A549 (cell line): ENCODE data around the gene ZNF26. TPM values are rescaled to one million over a fixed set of nuclear protein-coding genes. Genes with fewer than 3 reads are reported as not detected.
"Not testable (repeated sequence)": the region's sequence is repeated elsewhere in the genome, so short reads cannot be mapped to it uniquely, and the experiment has no call there.

Source experiments
- ATAC-seq, 2 experiments: fragments of 200-7000 bp in 1 of 2; fragments of >200 bp in 1 of 2; cut with Nextera tagmentation in 1 of 2; cut with Tn5 transposase in 1 of 2; 3 replicates each; pipeline versions ENCODE4 v1.8.0 to v1.9.1; 2018 to 2020; ENCODE audit warnings: mild to moderate bottlenecking in 1 of 2, moderate library complexity in 1 of 2
- CTCF ChIA-PET: fragments of 300-600 bp; sonication (Branson Sonifier 250); formaldehyde crosslinking; extraction: SDS; loops from one replicate; lab custom pipeline; 2021; ENCODE audit warnings: antibody characterized with exemption, inconsistent platforms; lab: Yijun Ruan, JAX
- POLR2A ChIA-PET: fragments of 350-600 bp; formaldehyde crosslinking; extraction: SDS; loops from one replicate; lab custom pipeline; 2021; ENCODE audit warnings: antibody characterized with exemption, inconsistent platforms; lab: Yijun Ruan, JAX
- DNase-seq, 2 experiments: peaks; one replicate each; pipeline versions ENCODE4 v3.0.0 to v3.0.0-alpha.2; 2011 to 2016; ENCODE audit warnings: low read depth in 1 of 2, low spot score in 1 of 2
- FAIRE-seq: peaks from 2 replicates; lab custom pipeline; 2011; peaks lifted over from hg19 to GRCh38; lab: Jason Lieb, UNC
- H3K27ac ChIP-seq, 2 experiments: fragments of >200 bp; sonication (Bioruptor Twin); formaldehyde crosslinking; 3 replicates each; pipeline ENCODE4 v1.5.1; 2016 to 2017
- H3K4me1 ChIP-seq: fragments of >200 bp; sonication (Bioruptor Twin); formaldehyde crosslinking; 3 replicates; pipeline ENCODE4 v1.6.1; 2016
- H3K4me2 ChIP-seq: fragments of >200 bp; sonication (Bioruptor Twin); formaldehyde crosslinking; 3 replicates; pipeline ENCODE4 v1.6.1; 2016
- H3K4me3 ChIP-seq: fragments of >200 bp; sonication (Bioruptor Twin); formaldehyde crosslinking; 3 replicates; pipeline ENCODE4 v1.5.1; 2016
- H3K9me3 ChIP-seq: fragments of >200 bp; sonication (Bioruptor Twin); formaldehyde crosslinking; 3 replicates; pipeline ENCODE4 v1.6.1; 2016
- BCL3 ChIP-seq: fragments of >200 bp; sonication (Bioruptor Twin); formaldehyde crosslinking; IDR thresholded peaks from 3 replicates; pipeline ENCODE4 v1.6.1; 2016
- E2F6 ChIP-seq: IDR thresholded peaks from 2 replicates; pipeline ENCODE4 v1.6.1; 2012; ENCODE audit warnings: low read depth, borderline replicate concordance
- EP300 ChIP-seq, 2 experiments: fragments of >200 bp; sonication (Bioruptor Twin); formaldehyde crosslinking; IDR thresholded peaks; 2 replicates in 1 of 2; 3 replicates in 1 of 2; pipeline ENCODE4 v1.6.1; 2016 to 2017
- ESRRA ChIP-seq: fragments of 150-350 bp; IDR thresholded peaks from 2 replicates; pipeline ENCODE4 v1.6.1; 2014; ENCODE audit warnings: mild to moderate bottlenecking, low read length, borderline replicate concordance
- GATA3 ChIP-seq: IDR thresholded peaks from 2 replicates; pipeline ENCODE4 v1.6.1; 2012; ENCODE audit warnings: borderline replicate concordance
- HOXA7 ChIP-seq: fragments of 250-450 bp; sonication (Bioruptor Pico); IDR thresholded peaks from 2 replicates; pipeline ENCODE4 v1.5.0; 2020; ENCODE audit warnings: mild to moderate bottlenecking, moderate library complexity
- HOXB13 ChIP-seq: fragments of 250-450 bp; sonication (Bioruptor Pico); IDR thresholded peaks from 2 replicates; pipeline ENCODE4 v1.5.0; 2020; ENCODE audit warnings: low read depth, mild to moderate bottlenecking, moderate library complexity
- JUN ChIP-seq, 2 experiments: fragments of >200 bp; sonication (Bioruptor Twin); formaldehyde crosslinking; IDR thresholded peaks; 2 replicates in 1 of 2; 3 replicates in 1 of 2; pipeline ENCODE4 v1.6.1; 2016 to 2017
- MAFK ChIP-seq: fragments of 450-650 bp; IDR thresholded peaks from 2 replicates; pipeline ENCODE4 v1.6.1; 2014; ENCODE audit not compliant: partially characterized antibody
- MAX ChIP-seq: IDR thresholded peaks from 2 replicates; pipeline ENCODE4 v1.6.1; 2012
- MYC ChIP-seq: IDR thresholded peaks from 2 replicates; pipeline ENCODE4 v1.6.1; 2012; ENCODE audit warnings: mild to moderate bottlenecking, inconsistent platforms, low read length, improper control_type of control experiment, borderline replicate concordance
- PHF8 ChIP-seq: fragments of 200-600 bp; sonication (generic); IDR thresholded peaks from 2 replicates; pipeline ENCODE4 v1.6.1; 2016; ENCODE audit warnings: low read depth, mild to moderate bottlenecking, antibody characterized with exemption, moderate library complexity, borderline replicate concordance
- POLR2A ChIP-seq: IDR thresholded peaks from 2 replicates; pipeline ENCODE4 v1.6.1; 2012; ENCODE audit warnings: mild to moderate bottlenecking, low read length
- SREBF2 ChIP-seq: fragments of 450-650 bp; IDR thresholded peaks from 2 replicates; pipeline ENCODE4 v1.6.1; 2014; ENCODE audit warnings: mild to moderate bottlenecking, moderate library complexity
- ZFP36 ChIP-seq: fragments of 450-650 bp; IDR thresholded peaks from 2 replicates; pipeline ENCODE4 v1.6.1; 2014; ENCODE audit warnings: borderline replicate concordance; ENCODE audit not compliant: partially characterized antibody
- ZNF302 ChIP-seq: fragments of 250-450 bp; sonication (Bioruptor Pico); IDR thresholded peaks from 2 replicates; pipeline ENCODE4 v1.9.0; 2021; ENCODE audit warnings: inconsistent platforms, mild to moderate bottlenecking, moderate library complexity
- WGBS: methylation state at CpG from one replicate; pipeline ENCODE4 v1.1.6; 2017; ENCODE audit errors: missing lambda C conversion rate; 5-methylcytosine and 5-hydroxymethylcytosine counted together
- polyA minus RNA-seq: library from RNA; depleted of rRNA, polyadenylated mRNA; stranded (reverse); fragments of >200 nt; gene quantifications from 2 replicates; pipeline ENCODE4 v1.2.3, GENCODE V29; 2011; rRNA and poly(A)+ RNA removed
- polyA plus RNA-seq, 4 experiments: library from polyadenylated mRNA; depleted of rRNA in 3 of 4; stranded (reverse); fragments of >200 nt; fragmentation: RNase III in 1 of 4; extraction: RNeasy Plus Mini Kit Qiagen cat#74134 plus additional on column Dnase treatment in 1 of 4; gene quantifications; 2 replicates in 3 of 4; 3 replicates in 1 of 4; pipeline ENCODE4 v1.2.3, GENCODE V29; 2011 to 2017

The ZNF26 gene
- polyA plus RNA-seq (2011; rRNA removed) (10.1 and 11.3 TPM in 2 replicates), polyA plus RNA-seq (2017; fragmentation: RNase III; extraction: RNeasy Plus Mini Kit Qiagen cat#74134 plus additional on column Dnase treatment) (6.5 to 8.3 TPM (median 7.4 TPM) in 3 replicates), polyA minus RNA-seq (6.9 and 8.3 TPM in 2 replicates)
- 10.7 and 16.0 TPM in 2 replicates for polyA plus RNA-seq (2012; cell fraction: cytosol; rRNA removed)
- polyA plus RNA-seq (2012; cell fraction: nucleus; rRNA removed) = 26.9 and 34.9 TPM in 2 replicates

- POLR2A ChIA-PET = interaction anchor here (0.8 to 2.6 kb wide), 3 partner anchors 30 to 195 kb away, joined by 3 to 15 read pairs (median 6); partner anchors contain the start of genes ZNF268 and ZNF605
- peaks cover 83% of the 10 kb centered on the region for H3K9me3 ChIP-seq
- peak within 1 kb of the TSS; percentile 69 for H3K4me2 ChIP-seq
- TF ChIP-seq MYC (peak; percentile 80), MAX (peak; percentile 98), BCL3 (peak; percentile 67; the same call in 1 of the 3 replicates), PHF8 (peak; percentile 77), GATA3 (peak; percentile 37; the same call in 1 of the 2 replicates), HOXA7 (CRISPR knock-in tag) (no peak), EP300 (IDR thresholded peaks at IDR 0.05) (no peak), HOXB13 (CRISPR knock-in tag) (0 out of 2 replicates have a peak, but pooled peaks have one; percentile 25), ZNF302 (CRISPR knock-in tag) (no peak), E2F6 (peak; percentile 72; the same call in 1 of the 2 replicates), JUN (IDR thresholded peaks at IDR 0.05) (peak in 1 of 2 experiments; percentile 88; a peak in 4 of 5 replicates), POLR2A (peak; percentile 74), MAFK (no peak)
- DNase-seq (peak; percentile 90 to 96), ATAC-seq (peak; percentile 99), FAIRE-seq (peak; percentile 90)
- 6% methylated on average over 44 of the region's 76 CpGs for WGBS
- no peaks in the 10 kb centered on the region for H3K4me1 ChIP-seq
- CTCF ChIA-PET = interaction anchor here (0.7 to 1.7 kb wide), 2 partner anchors 10 to 99 kb away, joined by 3 to 5 read pairs; partner anchors contain the start of gene CHFR
- peak within 1 kb of the TSS; percentile 77 to 89 for H3K27ac ChIP-seq
- peak within 1 kb of the TSS; percentile 76 for H3K4me3 ChIP-seq
These were observed at the start of gene ZNF26 for GRCh38 chr12:132986001-132986884. Gene ZNF26 (plus strand): TSS chr12:132986367. CDS start chr12:132986841, 474 bp downstream.

GRCh38 chr12:132936921-132937320 is 49.2 kb upstream of the ZNF26 start:
- H3K4me3 ChIP-seq, FAIRE-seq, H3K27ac ChIP-seq, H3K4me1 ChIP-seq, DNase-seq, ATAC-seq, CTCF ChIA-PET, H3K4me2 ChIP-seq, POLR2A ChIA-PET: not testable (repeated sequence)
- 93% methylated on average over 8 of the region's 8 CpGs for WGBS
- peaks cover 73% of the 10 kb centered on the region for H3K9me3 ChIP-seq

GRCh38 chr12:132937476-132937875 is 48.7 kb upstream of the ZNF26 start:
- ATAC-seq (no peak), DNase-seq (peak in 1 of 2 experiments; percentile 31), FAIRE-seq (no peak)
- H3K4me3 ChIP-seq = no peak overlapping the region
- CTCF ChIA-PET = no interaction called here
- H3K27ac ChIP-seq = no peak overlapping the region
- no peaks in the 10 kb centered on the region for H3K4me1 ChIP-seq
- 93% methylated on average over 2 of the region's 2 CpGs for WGBS
- POLR2A ChIA-PET = no interaction called here
- H3K9me3 ChIP-seq = peaks cover 73% of the 10 kb centered on the region
- TF ChIP-seq ESRRA = no peak
- TF ChIP-seq POLR2A = no peak
- TF ChIP-seq ZFP36 = no peak
- no peak for TF ChIP-seq PHF8
- no peak for TF ChIP-seq SREBF2
- no peak for TF ChIP-seq BCL3
- H3K4me2 ChIP-seq = no peak overlapping the region

- WGBS = 91% methylated on average over 20 of the region's 25 CpGs
- ATAC-seq, DNase-seq: not testable (repeated sequence)
These were observed 47.4 kb upstream of the ZNF26 start for GRCh38 chr12:132938807-132939206.

More at GRCh38 chr12:132938807-132939206, 47.4 kb upstream of the ZNF26 start:
- H3K4me3 ChIP-seq, POLR2A ChIA-PET, H3K4me2 ChIP-seq, FAIRE-seq, H3K4me1 ChIP-seq, H3K27ac ChIP-seq, CTCF ChIA-PET: not testable (repeated sequence)
- peaks cover 75% of the 10 kb centered on the region for H3K9me3 ChIP-seq
